HG02970 (cell line): ENCODE data around the gene SLC25A24.
"Not testable (repeated sequence)": the region's sequence is repeated elsewhere in the genome, so short reads cannot be mapped to it uniquely, and the experiment has no call there.

Source experiments
- ATAC-seq: cut with Tn5 transposase; IDR thresholded peaks from one replicate; pipeline ENCODE4 v1.9.1; 2021; ENCODE audit warnings: mild to moderate bottlenecking, moderate library complexity, moderate number of reproducible peaks; ENCODE audit not compliant: unreplicated experiment, low FRiP score

The SLC25A24 gene

GRCh38 chr1:108200687-108201051 is 526 bp upstream of the SLC25A24 start:
- ATAC-seq, result no peak

- no peak for ATAC-seq
These were observed 897 bp downstream of the SLC25A24 start for GRCh38 chr1:108199201-108199691.

GRCh38 chr1:108194051-108194450 is 6.1 kb downstream of the SLC25A24 start:
- ATAC-seq, result no peak

- no peak for ATAC-seq
These were observed 6.8 kb downstream of the SLC25A24 start for GRCh38 chr1:108193333-108193732.

- no peak for ATAC-seq
These were observed 7.6 kb downstream of the SLC25A24 start for GRCh38 chr1:108192581-108192980.

DNA sequence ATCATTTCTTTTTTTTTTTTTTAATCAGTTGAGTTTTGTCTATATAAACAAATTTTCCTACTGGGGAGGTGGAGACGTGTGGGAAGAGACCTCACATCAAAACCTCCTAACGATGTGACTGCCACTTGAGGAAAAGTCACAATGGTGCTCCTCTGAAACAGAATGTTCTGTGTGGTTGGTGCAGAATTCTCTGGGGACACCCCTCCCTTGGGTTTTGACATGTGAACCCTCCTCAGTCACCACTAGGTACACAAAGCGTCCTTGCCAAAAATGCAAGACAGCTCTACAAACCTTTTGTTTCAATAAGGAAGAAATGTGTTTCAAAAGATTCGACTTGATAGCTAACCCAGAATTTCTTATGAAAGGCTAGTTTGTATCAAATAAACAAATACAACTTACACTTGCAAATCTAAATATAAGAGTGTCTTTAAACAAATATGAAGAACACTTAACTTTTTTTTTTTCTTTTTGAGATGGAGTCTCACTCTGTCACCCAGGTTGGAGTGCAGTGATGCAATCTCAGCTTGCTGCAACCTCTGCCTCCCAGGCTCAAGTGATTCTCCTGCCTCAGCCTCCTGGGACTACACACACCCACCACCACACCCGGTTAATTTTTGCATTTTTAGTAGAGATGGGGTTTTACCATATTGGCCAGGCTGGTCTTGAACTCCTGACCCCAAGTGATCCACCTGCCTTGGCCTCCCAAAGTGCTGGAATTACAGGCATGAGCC is 9.3 kb downstream of the SLC25A24 start:
- ATAC-seq, result no peak

GRCh38 chr1:108190001-108190634 is 10.0 kb downstream of the SLC25A24 start:
- ATAC-seq, result no peak

GRCh38 chr1:108188801-108189200 is 11.3 kb downstream of the SLC25A24 start:
- no peak for ATAC-seq

GRCh38 chr1:108182959-108183700 is 17.0 kb downstream of the SLC25A24 start:
- no peak for ATAC-seq

- ATAC-seq, result no peak
These were observed 21.1 kb downstream of the SLC25A24 start for GRCh38 chr1:108179018-108179417.

DNA sequence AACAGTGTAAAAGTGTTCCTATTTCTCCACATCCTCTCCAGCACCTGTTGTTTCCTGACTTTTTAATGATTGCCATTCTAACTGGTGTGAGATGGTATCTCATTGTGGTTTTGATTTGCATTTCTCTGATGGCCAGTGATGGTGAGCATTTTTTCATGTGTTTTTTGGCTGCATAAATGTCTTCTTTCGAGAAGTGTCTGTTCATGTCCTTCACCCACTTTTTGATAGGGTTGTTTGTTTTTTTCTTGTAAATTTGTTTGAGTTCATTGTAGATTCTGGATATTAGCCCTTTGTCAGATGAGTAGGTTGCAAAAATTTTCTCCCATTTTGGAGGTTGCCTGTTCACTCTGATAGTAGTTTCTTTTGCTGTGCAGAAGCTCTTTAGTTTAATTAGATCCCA is 37.7 kb downstream of the SLC25A24 start:
- not testable (repeated sequence) for ATAC-seq

- not testable (repeated sequence) for ATAC-seq
These were observed 40.2 kb downstream of the SLC25A24 start for GRCh38 chr1:108159951-108160350.

DNA sequence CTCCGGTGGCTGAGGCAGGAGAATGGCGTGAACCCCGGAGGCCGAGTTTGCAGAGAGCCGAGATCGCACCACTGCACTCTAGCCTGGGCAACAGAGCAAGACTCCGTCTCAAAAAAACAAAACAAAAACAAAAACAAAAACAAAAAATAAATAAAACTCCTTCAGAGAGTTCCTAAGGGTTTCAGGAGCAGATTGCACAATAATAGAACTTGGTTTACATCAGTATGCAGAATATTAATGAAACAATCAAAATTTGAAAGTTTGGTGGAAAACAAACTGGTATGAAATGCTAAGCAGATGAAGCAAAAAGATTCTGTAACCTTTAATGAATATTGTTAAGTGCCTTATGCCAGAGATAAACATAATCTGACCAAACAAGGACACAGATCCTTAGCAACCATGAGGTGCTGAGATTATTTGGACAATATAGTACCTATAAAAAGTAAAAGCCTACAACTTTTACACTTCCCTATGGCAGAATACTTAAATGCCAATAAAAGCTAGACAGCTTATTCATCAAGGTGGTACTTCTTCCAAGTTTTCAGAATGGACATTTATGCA is 41.2 kb downstream of the SLC25A24 start:
- no peak for ATAC-seq

GRCh38 chr1:108154314-108154713 is 45.8 kb downstream of the SLC25A24 start:
- no peak for ATAC-seq

DNA sequence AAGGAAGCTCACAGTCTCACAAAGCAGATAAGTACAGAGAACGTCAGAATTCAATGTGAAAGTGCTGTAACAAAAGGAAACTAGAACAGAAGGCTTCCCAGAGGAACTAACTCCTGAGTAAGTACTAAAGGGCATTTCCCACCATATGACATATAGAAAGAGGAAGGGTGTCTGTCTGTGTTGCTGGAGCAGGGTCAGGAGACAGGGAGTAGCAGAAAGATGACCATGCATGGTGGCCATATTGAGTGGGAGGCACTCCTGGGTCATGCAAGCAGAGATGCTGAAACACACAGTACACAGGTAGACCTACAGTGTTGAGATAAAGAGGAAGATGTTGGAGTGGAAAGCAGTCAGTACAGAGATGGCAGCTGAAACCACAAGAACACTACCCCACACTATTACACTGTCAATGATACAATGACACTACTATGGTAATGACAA is 47.3 kb downstream of the SLC25A24 start:
- ATAC-seq, result no peak

GRCh38 chr1:108151548-108151947 is 48.6 kb downstream of the SLC25A24 start:
- no peak for ATAC-seq

DNA sequence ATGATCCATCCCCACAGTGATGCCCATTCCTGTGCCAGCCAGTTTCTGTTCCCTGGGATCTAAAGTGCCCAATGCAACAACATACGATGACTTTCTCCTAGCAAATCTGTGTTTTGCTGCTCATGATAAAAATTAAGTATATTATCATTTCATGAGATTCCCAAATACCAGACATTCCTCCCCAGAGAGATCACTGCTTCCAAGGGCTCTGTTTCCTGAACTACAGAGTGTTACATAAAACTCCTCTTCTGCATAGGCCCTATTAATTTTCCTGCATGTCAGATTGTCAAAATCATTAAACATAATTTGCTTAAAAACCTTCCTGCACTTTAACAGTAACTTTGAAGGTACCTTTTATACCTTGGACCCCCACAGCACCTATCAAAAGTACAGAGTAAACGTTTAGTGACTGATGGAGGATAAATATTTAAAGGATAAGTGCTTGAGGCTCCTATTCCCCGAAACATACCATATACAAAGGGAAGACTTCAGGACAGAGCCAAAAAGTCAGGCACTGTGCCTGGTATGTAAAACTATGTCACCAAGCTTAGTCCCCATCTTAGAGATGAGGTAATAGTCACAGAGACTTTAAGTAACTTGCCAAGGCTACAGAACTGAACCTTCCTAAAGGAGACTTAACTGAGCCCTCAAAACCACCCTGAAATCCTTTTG is 50.2 kb downstream of the SLC25A24 start:
- no peak for ATAC-seq

DNA sequence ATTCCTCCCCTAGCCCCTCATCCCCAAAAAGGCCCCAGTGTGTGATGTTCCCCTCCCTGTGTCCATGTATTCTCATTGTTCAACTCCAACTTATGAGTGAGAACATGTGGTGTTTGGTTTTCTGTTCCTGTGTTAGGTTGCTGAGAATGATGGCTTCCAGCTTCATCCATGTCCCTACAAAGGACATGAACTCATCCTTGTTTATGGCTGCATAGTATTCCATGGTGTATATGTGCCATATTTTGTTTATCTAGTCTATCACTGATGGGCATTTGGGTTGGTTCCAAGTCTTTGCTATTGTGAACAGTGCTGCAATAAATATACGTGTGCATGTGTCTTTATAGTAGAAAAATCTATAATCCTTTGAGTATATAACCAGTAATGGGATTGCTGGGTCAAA is 55.6 kb downstream of the SLC25A24 start:
- ATAC-seq, result not testable (repeated sequence)

DNA sequence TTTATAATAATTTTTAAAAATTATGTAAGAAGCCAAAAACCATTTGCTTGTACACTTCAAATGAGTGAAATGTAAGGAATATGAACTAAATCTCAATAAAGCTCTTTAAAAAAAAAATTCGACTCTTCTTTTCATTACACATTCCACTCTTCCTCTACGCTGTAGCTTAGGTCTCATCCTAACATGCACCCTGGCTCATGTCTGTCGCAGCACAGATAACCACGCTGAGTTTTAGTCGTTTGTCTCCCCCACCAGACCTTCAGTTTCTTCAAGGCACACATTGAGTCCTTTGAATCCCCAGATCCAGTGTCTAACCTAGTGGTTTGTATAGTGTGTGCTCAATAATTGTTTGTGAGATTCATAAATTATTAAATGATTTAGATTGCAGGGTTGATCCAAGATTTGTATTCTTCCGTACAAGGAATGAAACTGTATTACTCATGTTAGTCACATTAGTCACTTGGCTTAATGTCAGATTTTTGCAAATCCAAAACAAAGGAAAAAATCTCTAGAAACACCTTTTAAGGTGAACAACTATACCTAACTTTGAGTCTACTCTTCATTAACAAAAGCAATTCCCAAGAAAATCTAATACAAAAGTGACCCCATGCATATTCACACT is 57.3 kb downstream of the SLC25A24 start:
- no peak for ATAC-seq

DNA sequence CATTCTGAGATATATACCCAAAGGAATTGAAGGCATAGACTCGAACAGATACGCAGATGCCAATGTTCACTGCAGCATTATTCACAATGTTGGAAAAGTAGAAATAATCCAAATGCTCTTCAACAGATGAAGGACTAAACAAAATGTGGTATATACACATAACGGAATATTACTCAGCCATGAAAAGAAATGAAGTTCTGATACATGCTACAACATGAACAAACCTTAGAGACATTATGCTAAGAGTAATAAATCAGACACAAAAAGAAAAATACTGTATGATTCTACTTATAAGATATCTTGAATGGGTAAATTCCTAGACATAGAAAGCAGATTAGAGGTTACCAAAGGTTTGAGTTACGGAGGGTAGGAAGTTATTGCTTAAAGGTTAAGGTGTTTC is 57.9 kb downstream of the SLC25A24 start:
- ATAC-seq, result no peak
